Liver (tissue), 3 donors: ENCODE measurements around the gene INTS6.

ENCODE experiments used
- ATF3 ChIP-seq: IDR thresholded peaks from 2 replicates; pipeline ENCODE4 v1.6.1; 2016; ENCODE audit warnings: antibody characterized with exemption
- CTCF ChIP-seq: fragments of 150-350 bp; IDR thresholded peaks from 2 replicates; pipeline ENCODE4 v1.5.1; 2017; ENCODE audit warnings: improper control_type of control experiment, low read depth, low read length; ENCODE audit not compliant: missing input control
- EGR1 ChIP-seq, 2 donors: IDR thresholded peaks; 2 replicates each; pipeline ENCODE4 v1.6.1; 2016 to 2018; ENCODE audit warnings: antibody characterized with exemption in 2 of 2, low read depth in 2 of 2
- FOXA1 ChIP-seq: IDR thresholded peaks from 2 replicates; pipeline ENCODE4 v1.6.1; 2016; ENCODE audit warnings: antibody characterized with exemption
- GABPA ChIP-seq, 2 donors: IDR thresholded peaks in 1 of 2; conservative IDR thresholded peaks in 1 of 2; 2 replicates each; pipeline ENCODE4 v1.6.1; 2016; ENCODE audit warnings: antibody characterized with exemption in 2 of 2, mild to moderate bottlenecking in 1 of 2, moderate library complexity in 1 of 2
- HNF4G ChIP-seq: IDR thresholded peaks from 2 replicates; pipeline ENCODE4 v1.6.1; 2016; ENCODE audit warnings: antibody characterized with exemption
- JUND ChIP-seq, 2 donors: IDR thresholded peaks; 2 replicates each; pipeline ENCODE4 v1.6.1; 2016; ENCODE audit warnings: antibody characterized with exemption in 2 of 2
- MAX ChIP-seq: IDR thresholded peaks from 2 replicates; pipeline ENCODE4 v1.6.1; 2016; ENCODE audit warnings: antibody characterized with exemption
- RAD21 ChIP-seq, 2 donors: IDR thresholded peaks; 2 replicates each; pipeline ENCODE4 v1.6.1; 2016; ENCODE audit warnings: antibody characterized with exemption in 2 of 2, mild to moderate bottlenecking in 2 of 2
- REST ChIP-seq: IDR thresholded peaks from 2 replicates; pipeline ENCODE4 v1.6.1; 2016; ENCODE audit warnings: antibody characterized with exemption, mild to moderate bottlenecking
- SP1 ChIP-seq: IDR thresholded peaks from 2 replicates; pipeline ENCODE4 v1.6.1; 2018; ENCODE audit warnings: antibody characterized with exemption, mild to moderate bottlenecking
- TAF1 ChIP-seq: conservative IDR thresholded peaks from 2 replicates; pipeline ENCODE4 v1.6.1; 2016; ENCODE audit warnings: antibody characterized with exemption, mild to moderate bottlenecking
- YY1 ChIP-seq: IDR thresholded peaks from 2 replicates; pipeline ENCODE4 v1.6.1; 2016; ENCODE audit warnings: antibody characterized with exemption, mild to moderate bottlenecking
- ZBTB33 ChIP-seq: IDR thresholded peaks from 2 replicates; pipeline ENCODE4 v1.6.1; 2016; ENCODE audit warnings: antibody characterized with exemption
- donor health status: healthy.
- donor health status: healthy.

GRCh38 chr13:51451467-51452360, 1.1 kb downstream of the INTS6 start:
- no peak for TF ChIP-seq REST
- no peak for TF ChIP-seq CTCF
- TF ChIP-seq MAX: no peak
- peak in 1 of 2 donors; percentile 25 for TF ChIP-seq RAD21 (IDR thresholded peaks at IDR 0.05)
- peak; percentile 88 for TF ChIP-seq YY1
- no peak for TF ChIP-seq GABPA (IDR thresholded peaks at IDR 0.05 in 1 of 2, conservative IDR thresholded peaks at IDR 0.05 in 1 of 2)
- no peak for TF ChIP-seq EGR1 (IDR thresholded peaks at IDR 0.05; ENCODE audit: low read depth in 2 of 2)
- peak; percentile 12 for TF ChIP-seq SP1
- no peak for TF ChIP-seq JUND (IDR thresholded peaks at IDR 0.05)
- no peak for TF ChIP-seq ZBTB33
- TF ChIP-seq TAF1: peak; percentile 14
- no peak for TF ChIP-seq HNF4G
- no peak for TF ChIP-seq FOXA1
- no peak for TF ChIP-seq ATF3
